Caco-2 (cell line): Measurements from ENCODE around the gene TTC39C. TPM values are rescaled to one million over a fixed set of nuclear protein-coding genes. Genes with fewer than 3 reads are reported as not detected.
"Not testable (repeated sequence)": the region's sequence is repeated elsewhere in the genome, so short reads cannot be mapped to it uniquely, and the experiment has no call there.

Experiments used
- BruUV-seq: library from RNA; stranded (reverse); fragments of 400-500 nt; replicated peaks from 2 replicates; lab custom pipeline; 2021; lab: Mats Ljungman, UMichigan
- CTCF ChIA-PET: fragments of 300-600 bp; sonication (Branson Sonifier 250); formaldehyde crosslinking; loops from one replicate; lab custom pipeline; 2022; ENCODE audit warnings: antibody characterized with exemption; lab: Charles Lee
- POLR2A ChIA-PET: fragments of 300-600 bp; sonication (Branson Sonifier 250); formaldehyde crosslinking; loops from one replicate; lab custom pipeline; 2022; ENCODE audit warnings: antibody characterized with exemption; lab: Charles Lee
- DNase-seq, 2 experiments: peaks; one replicate each; pipeline versions ENCODE4 v3.0.0 to v3.0.0-alpha.2; 2020 to 2022
- H3K27me3 ChIP-seq: replicated peaks from 2 replicates; pipeline ENCODE4 v1.6.0; 2011; ENCODE audit warnings: low read length; ENCODE audit not compliant: control insufficient read depth, insufficient read depth
- H3K36me3 ChIP-seq: 2 replicates; pipeline ENCODE4 v1.5.1; 2011; ENCODE audit warnings: low read length; ENCODE audit not compliant: control insufficient read depth, insufficient read depth
- H3K4me1 ChIP-seq: fragments of 250-450 bp; sonication (Bioruptor Pico); 2 replicates; pipeline ENCODE4 v1.5.1; 2020; ENCODE audit warnings: mild to moderate bottlenecking
- H3K4me3 ChIP-seq: 2 replicates; pipeline ENCODE4 v1.5.1; 2011; ENCODE audit warnings: low read depth, mild to moderate bottlenecking, control low read depth, low read length
- H3K9me3 ChIP-seq: fragments of 250-450 bp; sonication (Bioruptor Pico); 2 replicates; pipeline ENCODE4 v1.5.1; 2020; ENCODE audit warnings: mild to moderate bottlenecking, moderate library complexity
- H3K27ac Mint-ChIP-seq: one replicate; pipeline ENCODE4 v1.8.0; 2022; ENCODE audit warnings: mixed read lengths; ENCODE audit not compliant: unreplicated experiment
- H3K27me3 Mint-ChIP-seq: one replicate; pipeline ENCODE4 v1.8.0; 2022; ENCODE audit warnings: mixed read lengths; ENCODE audit not compliant: insufficient read depth, unreplicated experiment
- H3K36me3 Mint-ChIP-seq: one replicate; pipeline ENCODE4 v1.8.0; 2022; ENCODE audit warnings: mild to moderate bottlenecking, mixed read lengths; ENCODE audit not compliant: insufficient read depth, unreplicated experiment
- H3K4me1 Mint-ChIP-seq: one replicate; pipeline ENCODE4 v1.8.0; 2022; ENCODE audit warnings: low read depth, mixed read lengths; ENCODE audit not compliant: unreplicated experiment
- H3K4me3 Mint-ChIP-seq: one replicate; pipeline ENCODE4 v1.8.0; 2022; ENCODE audit warnings: mild to moderate bottlenecking, moderate library complexity, mixed read lengths; ENCODE audit not compliant: unreplicated experiment
- H3K9me3 Mint-ChIP-seq: one replicate; pipeline ENCODE4 v1.8.0; 2022; ENCODE audit warnings: mixed read lengths; ENCODE audit not compliant: unreplicated experiment
- CTCF ChIP-seq, 2 experiments: fragments of 200-600 bp in 1 of 2; IDR thresholded peaks; 1 replicate in 1 of 2; 2 replicates in 1 of 2; pipeline versions ENCODE4 v1.5.1 to v1.8.0; 2011 to 2022; ENCODE audit warnings: antibody characterized with exemption in 1 of 2, control low read depth in 1 of 2, inconsistent platforms in 1 of 2, low read depth in 1 of 2, low read length in 1 of 2, mild to moderate bottlenecking in 1 of 2, moderate library complexity in 1 of 2; ENCODE audit not compliant: insufficient read depth in 1 of 2, severe bottlenecking in 1 of 2, unreplicated experiment in 1 of 2
- intact Hi-C: fragments of 100-400 bp; cut with micrococcal nuclease; formaldehyde crosslinking; loops from one replicate; pipeline ENCODE4 v1.10.0; 2022; ENCODE audit not compliant: unreplicated experiment
- total RNA-seq: library from RNA; stranded (reverse); gene quantifications from 2 replicates; pipeline ENCODE4 v1.2.3, GENCODE V29; 2022

The TTC39C gene
- total RNA-seq, 1 experiment from 2014 or later: 9.3 TPM

- Histone ChIP-seq H3K27me3 (no peaks in the 10 kb centered on the region), H3K4me3 (no peak overlapping the region), H3K9me3 (no peaks in the 10 kb centered on the region), H3K4me1 (no peaks in the 10 kb centered on the region), H3K36me3 (no peaks in the 10 kb centered on the region)
- no peaks in the 10 kb centered on the region for H3K4me1 Mint-ChIP-seq
- H3K9me3 Mint-ChIP-seq: no peaks in the 10 kb centered on the region
- no peak overlapping the region for H3K27ac Mint-ChIP-seq
- no peaks in the 10 kb centered on the region for H3K27me3 Mint-ChIP-seq
- no peak for TF ChIP-seq CTCF (IDR thresholded peaks at IDR 0.05; ENCODE audit: insufficient read depth in 1 of 2, low read depth in 1 of 2, low read length in 1 of 2, severe bottlenecking in 1 of 2, unreplicated experiment in 1 of 2)
- intact Hi-C loops: no loop called here
- H3K4me3 Mint-ChIP-seq: no peak overlapping the region
- BruUV-seq: no TSS peak
- ChIA-PET CTCF (no interaction called here), POLR2A (no interaction called here)
- DNase-seq: no peak
- H3K36me3 Mint-ChIP-seq: no peaks in the 10 kb centered on the region
Measured at GRCh38 chr18:24026457-24026856, 11.9 kb downstream of the TTC39C start.

- intact Hi-C loops: no loop called here
- Mint-ChIP-seq H3K36me3 (no peaks in the 10 kb centered on the region), H3K4me3 (no peak overlapping the region), H3K27ac (no peak overlapping the region), H3K27me3 (no peaks in the 10 kb centered on the region), H3K4me1 (no peaks in the 10 kb centered on the region), H3K9me3 (no peaks in the 10 kb centered on the region)
- H3K36me3 ChIP-seq: no peaks in the 10 kb centered on the region
- no peak for TF ChIP-seq CTCF (IDR thresholded peaks at IDR 0.05; ENCODE audit: insufficient read depth in 1 of 2, low read depth in 1 of 2, low read length in 1 of 2, severe bottlenecking in 1 of 2, unreplicated experiment in 1 of 2)
- no peaks in the 10 kb centered on the region for H3K4me1 ChIP-seq
- H3K9me3 ChIP-seq: no peaks in the 10 kb centered on the region
- no TSS peak for BruUV-seq
- H3K4me3 ChIP-seq: no peak overlapping the region
- DNase-seq: no peak
- ChIA-PET CTCF (no interaction called here), POLR2A (no interaction called here)
- no peaks in the 10 kb centered on the region for H3K27me3 ChIP-seq
Measured at GRCh38 chr18:24027156-24027827, 12.7 kb downstream of the TTC39C start.

- H3K36me3 Mint-ChIP-seq, POLR2A ChIA-PET, CTCF ChIA-PET: not testable (repeated sequence)
Measured at GRCh38 chr18:24028946-24029345, 14.4 kb downstream of the TTC39C start.

More at GRCh38 chr18:24028946-24029345, 14.4 kb downstream of the TTC39C start:
- H3K9me3 Mint-ChIP-seq, DNase-seq, BruUV-seq, H3K36me3 ChIP-seq, H3K4me3 Mint-ChIP-seq, H3K4me1 ChIP-seq, intact Hi-C loops, H3K27me3 Mint-ChIP-seq, H3K27me3 ChIP-seq, H3K27ac Mint-ChIP-seq, H3K4me3 ChIP-seq, H3K9me3 ChIP-seq: not testable (repeated sequence)
- H3K4me1 Mint-ChIP-seq: peaks cover 11% of the 10 kb centered on the region
